GM15510 (cell line): Measurements from ENCODE around the gene PDCD4.

Experiments
- POLR2A ChIP-seq: IDR thresholded peaks from 3 replicates; pipeline ENCODE4 v1.6.1; 2011; ENCODE audit warnings: borderline replicate concordance; ENCODE audit not compliant: insufficient read length; ENCODE audit errors: extremely low read depth

PDCD4 gene

DNA sequence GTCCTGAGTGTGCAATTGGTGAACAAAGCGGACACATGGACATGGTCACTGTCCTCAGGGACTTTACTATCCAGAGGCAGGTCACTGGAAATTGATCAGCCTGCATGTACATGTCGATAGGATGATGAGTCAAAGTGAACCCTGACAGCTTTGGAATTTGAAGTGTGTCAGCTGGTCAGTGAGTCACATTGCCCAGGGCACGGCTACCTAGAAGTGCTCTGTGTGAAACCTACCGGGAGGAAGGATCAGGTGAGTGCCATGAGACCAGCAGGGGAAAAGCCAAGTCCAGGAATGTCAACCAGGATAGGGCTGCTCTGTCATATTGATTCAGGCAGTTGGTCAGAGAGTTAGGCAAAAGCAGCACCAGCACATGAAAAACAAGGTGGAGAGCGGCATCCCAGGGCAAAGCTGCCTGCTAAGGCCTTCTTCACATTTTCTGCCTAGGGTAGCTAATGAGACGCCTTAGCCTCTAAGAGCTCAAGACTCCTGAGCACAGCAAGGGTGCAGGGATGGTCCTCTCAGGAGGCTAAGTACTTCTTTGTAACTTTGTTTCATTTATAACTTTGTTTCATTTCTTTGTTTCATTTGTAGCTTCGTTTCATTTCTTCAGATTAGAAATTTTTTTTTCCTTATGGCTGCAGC is 19.4 kb upstream of the PDCD4 start:
- no peak for TF ChIP-seq POLR2A

DNA sequence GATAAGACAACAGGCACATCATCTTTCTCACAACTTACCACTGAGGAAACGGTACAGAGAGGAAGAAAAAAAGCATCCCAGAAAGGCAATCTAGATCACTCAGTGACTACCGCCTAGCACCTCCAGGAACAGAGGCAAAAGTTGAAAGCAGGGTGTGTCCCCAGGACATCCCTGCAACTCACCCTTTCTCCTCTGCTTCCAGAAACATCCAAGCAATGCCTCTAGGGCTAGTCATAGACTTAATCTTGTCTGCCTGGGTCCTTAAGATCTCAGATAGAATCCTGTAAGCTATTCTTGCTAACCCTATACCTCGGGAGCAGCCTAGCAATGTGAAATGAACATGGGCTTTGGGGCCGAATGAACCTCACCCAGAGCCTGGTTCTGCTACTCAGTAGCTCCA is 18.8 kb upstream of the PDCD4 start:
- no peak for TF ChIP-seq POLR2A

DNA sequence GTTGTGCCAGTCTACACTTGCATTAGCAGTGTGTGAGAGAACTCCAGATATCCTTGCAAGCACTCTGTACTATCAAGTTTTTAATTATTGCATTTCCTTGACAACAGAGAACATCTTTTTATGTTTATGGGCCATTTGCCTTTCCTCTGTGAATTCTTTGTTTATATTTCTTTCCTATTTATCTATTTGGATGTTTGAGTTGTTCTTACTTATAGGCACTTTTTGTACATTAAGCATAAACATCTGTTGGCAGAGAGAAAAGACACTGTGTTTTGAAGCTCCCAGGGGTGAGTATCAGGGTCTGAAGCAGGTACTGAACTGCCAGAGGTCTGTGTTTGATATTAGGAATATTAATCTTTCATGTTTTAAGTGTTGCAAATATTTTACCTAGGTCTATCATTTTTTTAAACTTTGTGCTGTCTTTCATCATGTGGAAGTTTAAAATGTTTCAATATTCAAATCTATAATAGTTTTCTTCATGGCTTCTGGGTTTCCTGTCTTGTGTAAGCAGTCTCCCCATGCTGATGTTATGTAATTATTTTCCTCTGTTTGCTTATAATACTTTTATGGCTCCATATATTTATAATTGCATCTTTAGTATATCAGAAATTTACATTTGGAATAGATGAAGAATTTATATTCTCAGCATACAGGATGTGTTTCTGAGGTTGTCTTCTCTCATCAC is 17.7 kb upstream of the PDCD4 start:
- no peak for TF ChIP-seq POLR2A

DNA sequence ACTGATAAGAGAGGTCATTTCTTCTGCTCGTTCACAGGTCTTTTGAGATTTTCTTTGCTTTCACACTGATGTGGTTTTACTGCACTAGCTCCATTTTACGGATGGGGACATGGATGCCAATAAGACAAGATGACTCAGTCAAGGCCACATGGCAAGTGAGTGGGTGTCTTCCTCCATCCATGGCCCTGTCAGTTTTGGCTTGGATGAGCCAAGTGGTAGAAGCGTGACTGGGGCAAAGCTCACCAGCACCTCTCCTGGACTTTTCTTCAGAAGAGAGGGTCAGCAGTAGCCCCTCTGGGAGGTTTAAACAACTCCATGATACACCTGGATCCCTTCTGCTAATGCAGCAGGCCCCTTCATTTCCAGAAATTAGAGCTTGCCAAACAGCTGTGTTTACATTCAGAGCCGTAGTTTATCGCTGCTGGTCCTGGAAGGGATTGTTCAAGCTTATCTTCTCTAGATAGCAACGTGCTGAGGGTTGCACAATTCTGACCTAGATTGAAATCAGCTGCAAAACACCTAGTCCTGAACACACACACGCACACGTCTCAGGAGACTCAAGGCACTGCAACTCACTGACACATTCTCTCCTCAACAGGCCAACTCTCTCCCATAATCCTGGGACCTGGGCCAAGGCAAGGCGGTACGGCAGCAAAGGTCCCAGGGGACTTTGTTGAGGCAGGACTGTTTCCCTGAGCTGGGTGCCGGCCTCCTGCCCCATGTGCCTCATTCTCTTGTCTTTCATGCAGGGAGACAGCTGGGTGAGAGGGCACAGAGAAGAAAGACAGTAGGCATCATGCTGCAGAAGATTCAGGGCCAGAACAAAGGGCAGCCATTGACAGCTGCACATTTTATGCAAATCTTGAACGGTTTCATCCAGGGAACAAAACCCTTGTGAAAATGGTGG is 14.2 kb upstream of the PDCD4 start:
- no peak for TF ChIP-seq POLR2A

DNA sequence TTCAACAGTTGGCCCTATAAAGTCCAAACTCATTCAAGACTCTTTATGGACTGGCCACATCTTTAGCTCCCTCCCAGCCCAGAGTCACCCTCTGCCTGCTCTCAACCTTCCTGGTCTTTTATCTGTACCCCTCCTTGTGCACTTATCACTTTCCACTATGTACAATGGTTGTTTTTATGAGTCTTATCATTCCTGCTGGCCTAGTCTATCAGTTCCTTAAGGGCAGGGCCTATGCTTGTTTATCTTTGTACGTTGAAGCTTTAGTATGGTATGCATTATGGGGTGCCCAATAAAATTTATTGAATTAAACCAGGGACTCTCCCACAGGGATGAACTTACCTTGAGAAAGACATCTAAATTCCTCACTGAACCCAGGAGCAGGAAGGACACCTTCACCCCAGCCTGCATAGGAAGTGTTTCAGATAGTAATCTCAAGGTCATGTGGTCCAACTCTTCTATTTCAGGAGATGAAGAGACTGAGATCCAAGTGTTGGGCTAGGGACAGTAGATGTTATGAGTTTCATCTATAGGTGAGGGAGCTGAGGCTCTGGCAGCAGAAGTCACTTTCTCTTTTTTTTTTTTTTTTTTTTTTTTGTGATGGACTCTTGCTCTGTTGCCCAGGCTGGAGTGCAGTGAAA is 13.3 kb upstream of the PDCD4 start:
- no peak for TF ChIP-seq POLR2A

DNA sequence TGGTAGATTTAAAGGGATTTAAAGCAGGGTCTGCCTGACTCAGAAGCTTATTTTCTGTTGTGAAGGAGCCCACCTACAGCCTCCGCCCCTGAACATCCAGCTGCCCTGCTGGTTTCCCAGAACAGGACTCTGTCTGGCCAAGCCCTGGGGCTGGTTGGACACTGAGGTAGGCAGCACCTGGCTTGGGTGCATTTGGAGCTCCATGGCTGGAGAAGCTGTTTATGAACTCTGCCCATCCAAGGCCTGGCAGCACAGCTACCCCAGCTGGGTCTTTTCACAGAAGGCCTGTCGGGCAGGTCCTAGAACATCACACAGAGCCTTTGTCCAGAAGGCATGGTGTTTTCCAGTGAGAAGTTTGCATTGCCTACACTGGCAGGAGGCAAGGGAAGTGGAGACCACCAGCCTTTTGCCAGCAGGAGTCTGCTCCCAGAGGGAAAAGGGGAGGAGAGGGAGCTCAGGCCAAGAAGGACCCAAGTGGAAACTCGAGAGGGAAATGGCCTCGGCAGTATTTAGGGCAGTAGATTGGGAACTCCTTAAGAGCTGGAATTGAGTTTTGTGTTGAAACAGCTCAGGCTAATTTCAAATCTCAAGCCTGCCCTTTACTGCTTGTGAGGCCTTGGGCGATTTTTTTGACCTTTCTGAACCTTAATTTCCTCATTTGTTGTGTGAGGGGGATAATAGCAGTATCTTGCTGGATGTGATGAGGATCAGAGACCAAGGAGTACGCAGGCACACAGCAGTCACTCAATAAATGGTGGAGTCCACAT is 12.3 kb upstream of the PDCD4 start:
- TF ChIP-seq POLR2A, result no peak

DNA sequence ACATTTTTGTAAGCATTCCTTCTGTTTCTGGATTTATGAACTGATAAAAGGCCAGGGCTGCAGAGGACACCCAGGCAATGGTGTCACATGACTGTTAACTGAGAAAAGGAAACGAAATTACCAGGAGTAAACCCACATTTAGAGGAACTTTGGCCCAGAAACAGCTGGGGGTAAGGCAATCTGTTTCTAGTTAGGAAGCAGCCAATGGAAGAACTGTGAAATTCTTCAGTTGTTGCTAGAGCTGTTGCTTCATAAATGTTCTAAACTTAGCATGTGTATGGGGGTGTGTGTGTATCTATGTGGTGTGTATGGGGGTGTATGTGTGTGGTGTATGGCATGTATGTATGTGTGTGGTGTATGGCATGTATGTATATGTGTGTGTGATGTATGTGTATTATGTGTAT is 11.8 kb upstream of the PDCD4 start:
- no peak for TF ChIP-seq POLR2A

DNA sequence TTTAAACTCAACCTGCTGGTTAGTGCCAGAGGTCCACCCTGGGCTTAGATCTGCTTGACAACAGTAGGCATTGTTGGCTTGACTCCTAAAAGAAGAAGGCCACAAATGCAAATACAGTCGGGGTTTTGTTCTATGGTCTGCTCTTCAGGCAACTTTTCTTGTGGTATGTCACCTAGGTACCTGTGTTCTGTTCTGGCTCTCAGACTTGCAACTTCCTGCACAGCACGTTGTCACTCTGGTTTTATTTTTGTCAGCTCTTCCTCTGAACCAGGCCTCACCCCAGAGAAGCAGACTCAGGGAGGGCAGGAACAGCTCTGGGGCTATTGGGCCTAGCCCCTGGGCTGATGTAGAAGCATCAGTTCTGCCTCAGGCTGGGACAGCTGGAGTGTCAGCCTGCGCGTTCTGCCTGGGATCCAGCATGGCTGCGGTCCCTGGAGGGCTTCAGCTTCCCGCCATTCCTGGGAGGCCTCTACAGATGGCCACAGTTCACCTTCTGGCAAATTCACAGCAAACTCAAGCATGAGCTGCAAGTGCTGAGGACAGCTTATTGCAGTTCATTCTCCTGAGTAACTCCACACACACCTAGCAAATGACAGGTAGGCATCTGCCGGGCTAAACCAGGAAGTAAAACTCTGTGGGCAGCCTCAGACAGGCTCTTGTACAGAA is 11.0 kb upstream of the PDCD4 start:
- peak; percentile 30 for TF ChIP-seq POLR2A

DNA sequence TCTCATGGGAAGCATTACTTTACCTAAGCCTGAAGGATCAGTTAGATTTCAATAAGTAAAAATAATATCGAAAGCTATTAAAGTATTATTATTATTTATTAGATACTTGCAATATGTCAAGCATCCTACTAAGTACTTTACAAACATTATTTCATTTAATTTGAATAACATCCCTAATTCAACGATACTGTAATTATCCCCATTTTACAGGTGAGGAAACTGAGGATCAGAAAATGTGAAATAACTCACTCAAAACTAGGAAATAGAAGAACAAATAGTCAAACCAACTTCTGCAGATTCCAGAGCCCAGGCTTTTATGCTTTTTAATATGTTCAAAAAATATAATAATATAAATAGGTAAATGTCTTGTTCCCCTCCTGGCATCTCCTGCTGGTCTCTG is 10.3 kb upstream of the PDCD4 start:
- no peak for TF ChIP-seq POLR2A

DNA sequence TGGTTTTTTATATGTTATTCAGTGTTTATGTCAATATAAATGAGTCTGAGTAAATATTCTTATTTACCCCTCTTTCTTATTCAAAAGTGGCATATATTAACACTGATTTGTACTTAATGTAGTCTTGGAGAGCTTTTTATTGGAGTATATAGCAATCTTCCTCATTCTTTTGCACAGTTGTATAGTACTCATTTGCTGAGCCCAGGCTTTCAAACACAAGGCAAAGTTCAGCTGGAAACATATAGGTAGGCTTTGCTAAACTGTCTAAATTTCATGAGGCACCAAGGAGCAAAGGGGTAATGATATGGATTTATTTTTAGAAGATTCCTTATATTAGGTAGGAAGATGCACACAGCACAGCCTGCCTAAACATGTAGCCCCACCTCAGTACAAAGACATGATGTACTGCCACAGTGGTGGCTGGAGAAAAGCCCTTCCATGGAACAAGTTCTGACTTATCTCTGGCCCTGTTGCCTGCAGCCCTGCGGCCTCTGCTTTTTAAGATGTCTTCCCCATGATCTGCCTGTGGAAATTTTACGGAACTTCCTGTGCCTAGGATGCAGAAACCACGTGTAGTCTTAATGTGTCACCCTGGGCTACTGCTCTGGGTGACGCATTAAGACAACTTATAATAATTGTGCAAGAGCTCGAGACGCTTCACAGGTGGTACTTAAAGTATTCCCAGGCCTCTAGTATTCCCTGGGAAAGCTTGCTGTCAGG is 9.6 kb upstream of the PDCD4 start:
- TF ChIP-seq POLR2A, result no peak

DNA sequence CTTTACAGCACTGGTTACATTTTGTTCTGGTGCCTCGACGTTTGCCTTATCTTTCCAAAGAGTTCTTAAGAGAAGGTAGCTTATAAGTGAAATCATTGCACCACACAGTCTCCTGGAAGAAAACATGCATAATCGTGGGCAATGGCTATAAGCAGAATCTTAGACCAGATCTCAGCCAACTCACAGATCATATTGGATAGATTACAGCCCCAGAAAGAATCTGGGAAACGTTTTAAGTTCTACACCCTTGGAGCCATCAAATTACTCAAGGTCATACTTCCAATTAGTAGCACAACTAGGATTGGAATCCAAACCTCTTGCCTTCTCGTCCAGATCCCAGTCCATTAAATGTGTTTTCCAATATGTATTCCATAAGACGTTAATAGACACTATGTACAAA is 8.8 kb upstream of the PDCD4 start:
- TF ChIP-seq POLR2A, result no peak

DNA sequence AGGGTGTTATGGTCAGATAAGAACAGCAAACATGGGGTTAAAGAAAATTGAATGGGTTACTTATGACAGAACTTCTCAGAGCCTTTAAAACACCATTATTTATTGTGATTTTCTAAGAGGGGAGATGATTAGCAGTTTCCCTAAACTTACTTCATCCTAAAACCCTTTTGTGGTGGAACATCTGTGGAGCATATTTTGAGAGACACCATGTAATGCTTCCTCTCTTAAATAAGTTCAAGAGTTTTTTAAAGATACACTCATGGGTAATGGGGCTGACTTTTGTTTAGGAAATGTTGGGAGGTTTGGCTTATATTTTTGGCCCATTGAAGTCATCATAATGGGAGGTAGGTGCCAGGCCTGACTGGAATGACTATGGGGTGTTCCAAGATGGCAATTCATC is 8.4 kb upstream of the PDCD4 start:
- TF ChIP-seq POLR2A, result no peak

DNA sequence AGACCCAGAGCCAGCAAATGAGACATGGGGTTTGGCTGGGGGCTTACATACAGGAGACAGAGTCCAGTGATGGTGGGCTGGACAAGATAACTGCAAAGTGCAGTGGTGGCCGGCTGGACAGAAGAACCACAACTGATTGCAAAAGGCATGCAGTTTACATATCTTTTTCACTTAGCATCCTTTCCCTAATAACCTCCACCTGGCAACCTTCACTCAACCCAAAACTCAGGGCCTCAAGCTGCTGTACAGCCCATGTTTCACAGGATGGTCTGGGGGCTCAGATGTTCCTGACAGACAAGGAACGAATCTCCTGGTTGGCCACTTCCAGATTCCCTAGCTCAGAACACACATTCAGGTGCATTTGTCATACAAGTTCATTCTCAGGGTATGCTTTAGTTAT is 7.8 kb upstream of the PDCD4 start:
- TF ChIP-seq POLR2A, result no peak
